H1 (cell line): Measurements from ENCODE around the gene PRIMPOL. TPM values are rescaled to one million over a fixed set of nuclear protein-coding genes. Genes with fewer than 3 reads are reported as not detected.

Experiments used
- ASH2L ChIP-seq: fragments of 200-600, 300-600 bp; sonication (generic); IDR thresholded peaks from one replicate; pipeline ENCODE4 v1.7.1; 2017; ENCODE audit warnings: low read length
- CREB1 ChIP-seq: IDR thresholded peaks from 2 replicates; pipeline ENCODE4 v1.6.1; 2012; ENCODE audit warnings: inconsistent platforms
- EP300 ChIP-seq, 2 experiments: IDR thresholded peaks; 1 replicate in 1 of 2; 2 replicates in 1 of 2; pipeline ENCODE4 v1.6.1; 2011 to 2012; ENCODE audit warnings: low read depth in 2 of 2, low read length in 2 of 2, mild to moderate bottlenecking in 2 of 2, borderline replicate concordance in 1 of 2, inconsistent platforms in 1 of 2, moderate library complexity in 1 of 2
- RAD21 ChIP-seq, 2 experiments: IDR thresholded peaks in 1 of 2; conservative IDR thresholded peaks in 1 of 2; 2 replicates each; pipeline ENCODE4 v1.6.1; 2011; ENCODE audit warnings: low read depth in 2 of 2, low read length in 2 of 2, improper control_type of control experiment in 1 of 2, inconsistent platforms in 1 of 2, mild to moderate bottlenecking in 1 of 2, moderate library complexity in 1 of 2
- SP1 ChIP-seq: IDR thresholded peaks from 2 replicates; pipeline ENCODE4 v1.6.1; 2011; ENCODE audit warnings: low read depth, low read length
- polyA plus RNA-seq, 7 experiments: library from polyadenylated mRNA; depleted of rRNA in 3 of 7; stranded (reverse) in 5 of 7; unstranded in 2 of 7; fragments of >200 nt in 5 of 7; fragments of 200-250 nt in 2 of 7; gene quantifications; 1 replicate in 5 of 7; 2 replicates in 1 of 7; 4 replicates in 1 of 7; pipeline versions ENCODE4 v1.2.1 to v1.2.3, GENCODE V29; 2011 to 2013; ENCODE audit warnings: missing spikeins in 2 of 7, mixed read lengths in 2 of 7
- total RNA-seq: library from RNA; stranded (reverse); fragmentation: NEBNext Ultra II Directional; extraction: Animal tissue kit (Norgen Biotek cat#: 25700); gene quantifications from 2 replicates; pipeline ENCODE4 v1.2.1, GENCODE V29; 2021
- TF ChIP-seq, protein P1 (sequence below): IDR thresholded peaks from 2 replicates; pipeline ENCODE4 v1.6.1; 2012; ENCODE audit warnings: low read length, inconsistent platforms

Gene PRIMPOL
- total and polyA plus RNA-seq, 2 of the 8 experiments (the other 6 are each of a cell fraction or from before 2014, with no cell fraction given): 4.4 to 6.7 TPM

DNA sequence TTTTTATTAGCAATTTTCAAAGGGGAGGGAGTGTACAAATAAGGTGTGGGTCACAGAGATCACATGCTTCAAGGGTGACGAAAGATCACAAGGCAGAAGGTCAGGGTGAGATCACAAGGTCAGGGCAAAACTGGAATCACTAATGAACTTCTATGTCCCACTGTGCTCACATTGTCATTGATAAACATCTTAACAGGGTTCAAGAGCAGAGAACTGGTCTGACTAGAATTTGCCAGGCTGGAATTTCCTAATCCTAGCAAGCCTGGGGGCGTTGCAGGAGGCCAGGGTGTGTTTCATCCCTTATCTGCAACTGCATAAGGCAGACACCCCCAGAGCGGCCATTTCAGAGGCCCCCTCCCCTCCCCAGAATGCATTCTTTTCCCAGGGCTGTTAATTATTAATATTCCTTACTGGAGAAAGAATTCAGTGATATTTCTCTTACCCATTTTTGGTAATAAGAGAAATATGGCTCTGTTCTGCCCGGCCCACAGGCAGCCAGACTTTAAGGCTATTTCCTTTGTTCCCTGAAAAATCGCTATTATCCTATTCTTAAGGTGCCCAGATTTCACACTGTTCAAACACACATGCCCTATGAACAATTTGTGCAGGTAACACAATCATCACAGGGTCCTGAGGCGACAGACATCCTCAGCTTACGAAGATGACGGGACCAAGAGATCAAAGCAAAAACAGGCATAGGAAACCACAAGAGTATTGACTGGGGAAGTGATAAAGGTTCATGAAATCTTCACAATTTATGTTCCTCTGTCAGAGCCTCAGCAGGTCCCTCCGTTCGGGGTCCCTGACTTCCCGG, 23.5 kb upstream of the PRIMPOL start (continued):
- 0 out of 4 replicates have a peak, but pooled peaks of 1 of the 2 experiments have one; percentile 8 for TF ChIP-seq RAD21 (IDR thresholded peaks at IDR 0.05 in 1 of 2, conservative IDR thresholded peaks at IDR 0.05 in 1 of 2; ENCODE audit: low read depth in 2 of 2, low read length in 2 of 2)
- TF ChIP-seq ASH2L: peak; percentile 42
- TF ChIP-seq CREB1: peak; percentile 56
- peak; percentile 91 for TF ChIP-seq SP1
- TF ChIP-seq EP300 (IDR thresholded peaks at IDR 0.05; ENCODE audit: borderline replicate concordance in 1 of 2, low read depth in 2 of 2, low read length in 2 of 2): peak in 1 of 2 experiments; percentile 81; a peak in 2 of 3 replicates
- TF ChIP-seq, protein P1, sequence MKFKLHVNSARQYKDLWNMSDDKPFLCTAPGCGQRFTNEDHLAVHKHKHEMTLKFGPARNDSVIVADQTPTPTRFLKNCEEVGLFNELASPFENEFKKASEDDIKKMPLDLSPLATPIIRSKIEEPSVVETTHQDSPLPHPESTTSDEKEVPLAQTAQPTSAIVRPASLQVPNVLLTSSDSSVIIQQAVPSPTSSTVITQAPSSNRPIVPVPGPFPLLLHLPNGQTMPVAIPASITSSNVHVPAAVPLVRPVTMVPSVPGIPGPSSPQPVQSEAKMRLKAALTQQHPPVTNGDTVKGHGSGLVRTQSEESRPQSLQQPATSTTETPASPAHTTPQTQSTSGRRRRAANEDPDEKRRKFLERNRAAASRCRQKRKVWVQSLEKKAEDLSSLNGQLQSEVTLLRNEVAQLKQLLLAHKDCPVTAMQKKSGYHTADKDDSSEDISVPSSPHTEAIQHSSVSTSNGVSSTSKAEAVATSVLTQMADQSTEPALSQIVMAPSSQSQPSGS: peak; percentile 65; the same call in 1 of the 2 replicates
